GM12878 (cell line): Measurements from ENCODE around the gene TAF11L2. TPM values are rescaled to one million over a fixed set of nuclear protein-coding genes. Genes with fewer than 3 reads are reported as not detected.
"Not testable (repeated sequence)": the region's sequence is repeated elsewhere in the genome, so short reads cannot be mapped to it uniquely, and the experiment has no call there.

ENCODE experiments used
- ATAC-seq: fragments of 200-7000 bp; cut with Tn5 transposase; 3 replicates; pipeline ENCODE4 v1.9.1; 2020; ENCODE audit warnings: mild to moderate bottlenecking, moderate library complexity
- BruUV-seq: library from RNA; stranded (reverse); fragments of 400-500 nt; replicated peaks from 2 replicates; lab custom pipeline; 2021; lab: Mats Ljungman, UMichigan
- CTCF ChIA-PET: fragments of 300-600 bp; sonication (Branson Sonifier 250); formaldehyde crosslinking; extraction: SDS; loops from one replicate; lab custom pipeline; 2021; ENCODE audit warnings: inconsistent platforms; lab: Yijun Ruan, JAX
- POLR2A ChIA-PET: fragments of 350-600 bp; formaldehyde crosslinking; extraction: SDS; loops from one replicate; lab custom pipeline; 2021; ENCODE audit warnings: inconsistent platforms; lab: Charles Lee
- RAD21 ChIA-PET: fragments of 300-600 bp; sonication (Branson Sonifier 250); formaldehyde crosslinking; loops from one replicate; lab custom pipeline; 2023; ENCODE audit warnings: antibody characterized with exemption; ENCODE audit not compliant: unreplicated experiment; lab: Charles Lee
- SMC1A ChIA-PET: fragments of 300-600 bp; sonication (Branson Sonifier 250); formaldehyde crosslinking; loops from one replicate; lab custom pipeline; 2023; ENCODE audit not compliant: unreplicated experiment, uncharacterized antibody; lab: Charles Lee
- DNase-seq: peaks from one replicate; pipeline ENCODE4 v3.0.0-alpha.2; 2011; ENCODE audit warnings: low read depth, low spot score
- FAIRE-seq: peaks from 3 replicates; lab custom pipeline; 2011; peaks lifted over from hg19 to GRCh38; lab: Jason Lieb, UNC
- H2AFZ ChIP-seq: 2 replicates; pipeline ENCODE4 v1.6.0; 2011; ENCODE audit warnings: low read depth, low read length, control low read depth; ENCODE audit not compliant: control insufficient read depth
- H3K27ac ChIP-seq: 2 replicates; pipeline ENCODE4 v1.5.1; 2011; ENCODE audit warnings: control low read depth; ENCODE audit not compliant: control insufficient read depth, insufficient read depth
- H3K27me3 ChIP-seq, 2 experiments: replicated peaks in 1 of 2; 2 replicates each; pipeline versions ENCODE4 v1.6.0 to v1.6.1; 2011; ENCODE audit warnings: low read length in 1 of 2; ENCODE audit not compliant: control insufficient read depth in 2 of 2, insufficient read depth in 2 of 2
- H3K36me3 ChIP-seq, 2 experiments: 2 replicates each; pipeline ENCODE4 v1.5.1; 2011; ENCODE audit warnings: low read length in 1 of 2; ENCODE audit not compliant: control insufficient read depth in 2 of 2, insufficient read depth in 2 of 2
- H3K4me1 ChIP-seq: 2 replicates; pipeline ENCODE4 v1.6.1; 2011; ENCODE audit warnings: mild to moderate bottlenecking, low read length, moderate library complexity, mixed read lengths; ENCODE audit not compliant: control insufficient read depth, insufficient read depth
- H3K4me2 ChIP-seq: 2 replicates; pipeline ENCODE4 v1.6.0; 2011; ENCODE audit warnings: control low read depth; ENCODE audit not compliant: control insufficient read depth, insufficient read depth
- H3K4me3 ChIP-seq: fragments of 200-600 bp; sonication (generic); 2 replicates; pipeline ENCODE4 v1.5.1; 2016
- H3K79me2 ChIP-seq: 2 replicates; pipeline ENCODE4 v1.6.0; 2011; ENCODE audit warnings: low read length; ENCODE audit not compliant: control insufficient read depth, insufficient read depth
- H3K9ac ChIP-seq: 2 replicates; pipeline ENCODE4 v1.8.0; 2011; ENCODE audit warnings: low read length, control low read depth, mixed read lengths; ENCODE audit not compliant: control insufficient read depth, insufficient read depth
- H3K9me3 ChIP-seq: replicated peaks from 3 replicates; pipeline ENCODE4 v1.5.1; 2011; ENCODE audit warnings: mild to moderate bottlenecking, low read length; ENCODE audit not compliant: control insufficient read depth, insufficient read depth
- H4K20me1 ChIP-seq: 2 replicates; pipeline ENCODE4 v1.6.0; 2011; ENCODE audit not compliant: control insufficient read depth, insufficient read depth
- WGBS: methylation state at CpG from one replicate; pipeline ENCODE4 v1.1.6; 2016; ENCODE audit warnings: low lambda C conversion rate; ENCODE audit not compliant: insufficient replicate concordance, insufficient coverage; ENCODE audit errors: missing lambda C conversion rate; 5-methylcytosine and 5-hydroxymethylcytosine counted together
- in situ Hi-C: fragments of 300-500 bp; cut with MboI; formaldehyde crosslinking; loops from 9 replicates; pipeline ENCODE4 v1.14.3; 2018; ENCODE audit warnings: mixed read lengths
- intact Hi-C: fragments of 100-400 bp; cut with micrococcal nuclease; formaldehyde crosslinking; loops from one replicate; pipeline ENCODE4 v1.14.2; 2022; ENCODE audit not compliant: unreplicated experiment
- polyA plus RNA-seq, 11 experiments: library from polyadenylated mRNA; depleted of rRNA in 4 of 11; unstranded in 6 of 11; stranded (reverse) in 5 of 11; fragments of >200 nt; fragmentation: Nextera tagmentation in 4 of 11; fragmentation: Illumina TruSeq in 1 of 11; extraction: Ambion mirVana in 4 of 11; extraction: Trizol in 1 of 11; gene quantifications; 1 replicate in 1 of 11; 2 replicates in 10 of 11; pipeline versions ENCODE4 v1.2.1 to v1.2.3, GENCODE V29; 2011 to 2016; ENCODE audit warnings: inconsistent platforms in 2 of 11, missing spikeins in 2 of 11, low read depth in 1 of 11
- total RNA-seq, 4 experiments: library from RNA; depleted of rRNA in 3 of 4; stranded (reverse); fragments of >200 nt in 3 of 4; fragmentation: Illumina TruSeq in 1 of 4; extraction: Trizol in 1 of 4; gene quantifications; 2 replicates each; pipeline versions ENCODE4 v1.2.1 to v1.2.3, GENCODE V29; 2013 to 2021

The TAF11L2 gene
- total and polyA plus RNA-seq, 10 of the 15 experiments (the other 5 are each of a cell fraction or from before 2014, with no cell fraction given) = not detected

DNA sequence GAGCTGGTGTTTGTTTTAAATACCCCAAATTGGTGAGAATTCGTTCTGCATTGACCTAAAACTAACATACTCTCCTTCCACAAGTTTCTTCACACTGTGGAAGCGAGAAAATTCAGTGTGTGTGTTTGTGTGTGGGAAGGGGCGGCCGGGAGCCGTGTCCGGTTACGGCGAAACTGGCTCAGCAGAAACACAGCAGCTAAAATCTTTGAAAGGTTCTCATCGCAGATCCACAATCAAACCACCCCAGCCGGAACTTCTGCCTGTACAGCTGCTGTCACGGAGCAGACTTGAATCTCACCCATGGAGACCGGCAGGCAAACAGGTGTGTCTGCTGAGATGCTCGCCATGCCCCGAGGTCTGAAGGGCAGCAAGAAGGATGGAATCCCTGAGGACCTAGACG lies 23.5 kb downstream of the TAF11L2 start, which contains the start of gene TAF11L4:
Gene TAF11L4, plus strand, starts transcription at position 301 of the 400 bp plus-strand sequence.
- in situ Hi-C loops, H3K9ac ChIP-seq, FAIRE-seq, intact Hi-C loops, H4K20me1 ChIP-seq, RAD21 ChIA-PET, H3K36me3 ChIP-seq, H2AFZ ChIP-seq, H3K4me1 ChIP-seq, H3K27me3 ChIP-seq, ATAC-seq, POLR2A ChIA-PET, CTCF ChIA-PET, H3K9me3 ChIP-seq, H3K4me2 ChIP-seq, SMC1A ChIA-PET, BruUV-seq, DNase-seq, H3K79me2 ChIP-seq, H3K4me3 ChIP-seq, H3K27ac ChIP-seq: not testable (repeated sequence)
- WGBS = no CpG with 5 or more reads among the region's 15 CpGs

DNA sequence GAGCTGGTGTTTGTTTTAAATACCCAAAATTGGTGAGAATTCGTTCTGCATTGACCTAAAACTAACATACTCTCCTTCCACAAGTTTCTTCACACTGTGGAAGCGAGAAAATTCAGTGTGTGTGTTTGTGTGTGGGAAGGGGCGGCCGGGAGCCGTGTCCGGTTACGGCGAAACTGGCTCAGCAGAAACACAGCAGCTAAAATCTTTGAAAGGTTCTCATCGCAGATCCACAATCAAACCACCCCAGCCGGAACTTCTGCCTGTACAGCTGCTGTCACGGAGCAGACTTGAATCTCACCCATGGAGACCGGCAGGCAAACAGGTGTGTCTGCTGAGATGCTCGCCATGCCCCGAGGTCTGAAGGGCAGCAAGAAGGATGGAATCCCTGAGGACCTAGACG lies 26.9 kb downstream of the TAF11L2 start, which contains the start of gene TAF11L5:
Gene TAF11L5, plus strand, starts transcription at position 301 of the 400 bp plus-strand sequence.
- H3K27ac ChIP-seq, H3K9ac ChIP-seq, in situ Hi-C loops, BruUV-seq, intact Hi-C loops, POLR2A ChIA-PET, FAIRE-seq, RAD21 ChIA-PET, H3K4me2 ChIP-seq, H3K79me2 ChIP-seq, ATAC-seq, H4K20me1 ChIP-seq, H3K4me3 ChIP-seq, H2AFZ ChIP-seq, H3K36me3 ChIP-seq, H3K4me1 ChIP-seq, CTCF ChIA-PET, H3K9me3 ChIP-seq, H3K27me3 ChIP-seq, SMC1A ChIA-PET, DNase-seq: not testable (repeated sequence)
- no CpG with 5 or more reads among the region's 15 CpGs for WGBS
